NCI-H1417 (cell line): Measurements from ENCODE around the gene ATG16L2.
"Not testable (repeated sequence)": the region's sequence is repeated elsewhere in the genome, so short reads cannot be mapped to it uniquely, and the experiment has no call there.

Experiments
- DNase-seq, 3 experiments: peaks; one replicate each; lab custom pipeline; 2025; lab: John Stamatoyannopoulos, UW

Gene ATG16L2

GRCh38 chr11:72824811-72825505, 10.7 kb downstream of the ATG16L2 start:
- no peak for DNase-seq

- no peak for DNase-seq
These were observed 11.4 kb downstream of the ATG16L2 start for GRCh38 chr11:72825661-72826060.

GRCh38 chr11:72826191-72826941, 12.2 kb downstream of the ATG16L2 start:
- no peak for DNase-seq

- no peak for DNase-seq
These were observed 12.8 kb downstream of the ATG16L2 start for GRCh38 chr11:72826942-72827480.

GRCh38 chr11:72827656-72828055, 13.4 kb downstream of the ATG16L2 start:
- DNase-seq: not testable (repeated sequence)

GRCh38 chr11:72828081-72828567, 13.9 kb downstream of the ATG16L2 start:
- DNase-seq: peak in 1 of 3 experiments; percentile 55

- no peak for DNase-seq
These were observed 14.5 kb downstream of the ATG16L2 start for GRCh38 chr11:72828692-72829101.

- DNase-seq: no peak
These were observed 15.0 kb downstream of the ATG16L2 start for GRCh38 chr11:72829178-72829577.

- DNase-seq: no peak
These were observed 15.8 kb downstream of the ATG16L2 start for GRCh38 chr11:72829884-72830533.

- DNase-seq: peak; percentile 69 to 89 (median 77)
These were observed 17.5 kb downstream of the ATG16L2 start for GRCh38 chr11:72831521-72832300.

GRCh38 chr11:72832301-72833082, 18.3 kb downstream of the ATG16L2 start:
- no peak for DNase-seq

- no peak for DNase-seq
These were observed 19.0 kb downstream of the ATG16L2 start for GRCh38 chr11:72833083-72833733.

GRCh38 chr11:72833811-72834493, 19.7 kb downstream of the ATG16L2 start:
- no peak for DNase-seq

GRCh38 chr11:72834905-72835304, 20.7 kb downstream of the ATG16L2 start:
- no peak for DNase-seq

GRCh38 chr11:72836111-72836510, 21.9 kb downstream of the ATG16L2 start:
- no peak for DNase-seq

GRCh38 chr11:72838691-72839305, 24.6 kb downstream of the ATG16L2 start:
- no peak for DNase-seq

- DNase-seq: no peak
These were observed 26.6 kb downstream of the ATG16L2 start for GRCh38 chr11:72840780-72841179.

GRCh38 chr11:72841397-72841796, 27.2 kb downstream of the ATG16L2 start:
- DNase-seq: no peak

GRCh38 chr11:72842126-72842525, 27.9 kb downstream of the ATG16L2 start:
- no peak for DNase-seq
